ENCODE results near the gene NEURL2. TPM values are rescaled to one million over a fixed set of nuclear protein-coding genes. Genes with fewer than 3 reads are reported as not detected.

NEURL2 gene
- total RNA-seq, 1 donor from 2014 or later, result 0.24 TPM

DNA sequence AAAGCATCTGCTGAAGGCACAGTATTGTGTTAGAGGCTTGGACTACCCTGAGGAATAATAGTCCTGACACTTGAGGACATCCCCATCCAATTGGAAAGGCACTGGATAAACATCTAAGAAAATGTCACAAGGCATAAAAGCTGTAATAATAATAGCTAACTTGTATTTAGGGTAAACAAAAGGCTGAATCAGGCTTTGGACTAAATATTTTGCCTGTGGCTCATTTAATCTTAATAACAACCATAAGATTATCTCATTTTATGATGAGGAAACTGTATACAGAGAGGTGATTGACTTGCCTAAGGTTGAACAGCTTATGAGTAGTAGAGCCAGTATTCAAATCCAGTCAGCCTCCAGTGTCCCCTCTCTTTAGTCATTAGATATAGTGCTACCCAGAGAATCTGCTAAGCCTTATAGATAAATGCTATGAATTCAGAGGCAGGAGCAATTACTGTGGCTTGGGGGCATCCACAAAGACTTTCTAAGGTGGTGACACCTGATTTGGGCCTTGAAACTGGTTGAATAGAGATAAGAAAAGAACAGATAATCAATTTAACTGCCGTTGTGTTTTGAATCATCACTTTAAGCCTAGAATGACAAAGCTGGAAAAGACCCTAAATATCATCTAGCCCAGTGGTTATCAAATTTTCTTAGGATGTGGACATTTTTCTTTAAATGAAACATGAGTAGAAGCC lies 17.5 kb downstream of the NEURL2 start:
- Histone ChIP-seq H3K9me3 (ENCODE audit: low read depth) (no peaks in the 10 kb centered on the region), H3K79me2 (ENCODE audit: low read depth) (no peaks in the 10 kb centered on the region), H3K36me3 (no peaks in the 10 kb centered on the region), H3K27me3 (no peaks in the 10 kb centered on the region), H3K9ac (no peak overlapping the region), H4K20me1 (ENCODE audit: low read depth) (no peaks in the 10 kb centered on the region), H3F3A (ENCODE audit: low read depth) (no peaks in the 10 kb centered on the region), H3K4me3 (no peak overlapping the region), H2AFZ (replicated peaks) (no peak overlapping the region), H3K27ac (no peak overlapping the region), H3K4me1 (no peaks in the 10 kb centered on the region), H3K4me2 (no peak overlapping the region)
- Mint-ChIP-seq H3K27me3 (ENCODE audit: insufficient read depth, low read depth) (no peaks in the 10 kb centered on the region), H3K27ac (peak overlapping the region; percentile 46), H3K9me3 (no peaks in the 10 kb centered on the region), H3K4me1 (no peaks in the 10 kb centered on the region), H3K36me3 (no peaks in the 10 kb centered on the region), H3K4me3 (no peak overlapping the region)
- TF ChIP-seq EZH2 (IDR thresholded peaks at IDR 0.05), result no peak
- TF ChIP-seq EZH2phosphoT487 (IDR thresholded peaks at IDR 0.05), result no peak
- TF ChIP-seq, protein P1, sequence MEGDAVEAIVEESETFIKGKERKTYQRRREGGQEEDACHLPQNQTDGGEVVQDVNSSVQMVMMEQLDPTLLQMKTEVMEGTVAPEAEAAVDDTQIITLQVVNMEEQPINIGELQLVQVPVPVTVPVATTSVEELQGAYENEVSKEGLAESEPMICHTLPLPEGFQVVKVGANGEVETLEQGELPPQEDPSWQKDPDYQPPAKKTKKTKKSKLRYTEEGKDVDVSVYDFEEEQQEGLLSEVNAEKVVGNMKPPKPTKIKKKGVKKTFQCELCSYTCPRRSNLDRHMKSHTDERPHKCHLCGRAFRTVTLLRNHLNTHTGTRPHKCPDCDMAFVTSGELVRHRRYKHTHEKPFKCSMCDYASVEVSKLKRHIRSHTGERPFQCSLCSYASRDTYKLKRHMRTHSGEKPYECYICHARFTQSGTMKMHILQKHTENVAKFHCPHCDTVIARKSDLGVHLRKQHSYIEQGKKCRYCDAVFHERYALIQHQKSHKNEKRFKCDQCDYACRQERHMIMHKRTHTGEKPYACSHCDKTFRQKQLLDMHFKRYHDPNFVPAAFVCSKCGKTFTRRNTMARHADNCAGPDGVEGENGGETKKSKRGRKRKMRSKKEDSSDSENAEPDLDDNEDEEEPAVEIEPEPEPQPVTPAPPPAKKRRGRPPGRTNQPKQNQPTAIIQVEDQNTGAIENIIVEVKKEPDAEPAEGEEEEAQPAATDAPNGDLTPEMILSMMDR (IDR thresholded peaks at IDR 0.05), result no peak
- no peak for DNase-seq (ENCODE audit: low spot score)

DNA sequence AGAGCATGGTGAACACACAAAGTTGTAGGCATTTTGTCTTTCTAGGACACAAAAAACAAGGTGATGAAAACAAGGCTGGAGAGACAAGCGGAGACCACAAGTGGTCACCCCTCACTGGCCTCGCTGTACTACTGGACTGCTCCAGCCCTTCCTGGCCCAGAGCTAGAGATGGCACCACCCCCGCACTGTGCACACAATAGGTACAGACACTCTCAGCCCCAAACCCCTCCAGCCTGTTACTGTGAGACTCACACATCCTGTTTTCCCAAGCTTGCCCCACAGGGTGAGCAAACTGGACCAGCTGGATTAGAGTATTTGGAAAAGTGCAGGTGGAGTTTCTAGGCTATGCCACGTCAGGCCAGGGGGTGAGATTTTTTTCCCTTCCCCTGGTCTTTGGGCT lies 18.4 kb downstream of the NEURL2 start:
- Histone ChIP-seq H2AFZ (replicated peaks) (no peak overlapping the region), H3K27me3 (no peaks in the 10 kb centered on the region), H3K79me2 (ENCODE audit: low read depth) (no peaks in the 10 kb centered on the region), H3K4me3 (no peak overlapping the region), H4K20me1 (ENCODE audit: low read depth) (no peaks in the 10 kb centered on the region), H3K9me3 (ENCODE audit: low read depth) (no peaks in the 10 kb centered on the region), H3K4me2 (no peak overlapping the region), H3K27ac (no peak overlapping the region), H3K4me1 (no peaks in the 10 kb centered on the region), H3K9ac (no peak overlapping the region), H3K36me3 (no peaks in the 10 kb centered on the region), H3F3A (ENCODE audit: low read depth) (no peaks in the 10 kb centered on the region)
- Mint-ChIP-seq H3K27me3 (ENCODE audit: insufficient read depth, low read depth) (no peaks in the 10 kb centered on the region), H3K4me3 (no peak overlapping the region), H3K4me1 (no peaks in the 10 kb centered on the region), H3K9me3 (no peaks in the 10 kb centered on the region), H3K36me3 (no peaks in the 10 kb centered on the region), H3K27ac (no peak overlapping the region)
- TF ChIP-seq, protein P1 (IDR thresholded peaks at IDR 0.05), result no peak
- TF ChIP-seq EZH2 (IDR thresholded peaks at IDR 0.05) (no peak), EZH2phosphoT487 (IDR thresholded peaks at IDR 0.05) (no peak)
- DNase-seq (ENCODE audit: low spot score), result no peak

DNA sequence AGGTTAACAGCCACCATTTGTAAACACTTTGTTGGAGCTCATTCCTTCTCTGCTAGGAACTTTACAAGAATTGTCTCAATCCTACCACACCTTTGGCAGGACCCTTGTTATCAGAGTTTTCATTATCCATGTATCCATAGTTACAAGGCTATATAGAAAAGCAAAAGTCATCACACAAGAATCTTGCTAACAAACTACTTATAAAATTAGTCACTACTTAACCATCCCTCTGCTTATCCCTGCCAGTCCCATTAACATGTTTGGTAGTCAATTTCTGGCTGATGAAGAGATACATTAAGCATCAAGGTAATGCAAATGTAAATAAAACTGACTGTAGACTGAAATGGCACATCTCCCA lies 23.2 kb downstream of the NEURL2 start:
- Histone ChIP-seq H3K4me1 (no peaks in the 10 kb centered on the region), H3K27ac (no peak overlapping the region), H3K4me2 (no peak overlapping the region), H3F3A (ENCODE audit: low read depth) (no peaks in the 10 kb centered on the region), H3K36me3 (no peaks in the 10 kb centered on the region), H4K20me1 (ENCODE audit: low read depth) (no peaks in the 10 kb centered on the region), H2AFZ (replicated peaks) (no peak overlapping the region), H3K4me3 (no peak overlapping the region), H3K9ac (no peak overlapping the region), H3K79me2 (ENCODE audit: low read depth) (no peaks in the 10 kb centered on the region), H3K27me3 (no peaks in the 10 kb centered on the region), H3K9me3 (ENCODE audit: low read depth) (no peaks in the 10 kb centered on the region)
- TF ChIP-seq, protein P1 (IDR thresholded peaks at IDR 0.05), result no peak
- no peak for TF ChIP-seq EZH2 (IDR thresholded peaks at IDR 0.05)
- no peak for TF ChIP-seq EZH2phosphoT487 (IDR thresholded peaks at IDR 0.05)
- H3K4me3 Mint-ChIP-seq, result no peak overlapping the region
- H3K4me1 Mint-ChIP-seq, result no peaks in the 10 kb centered on the region
- H3K27me3 Mint-ChIP-seq (ENCODE audit: insufficient read depth, low read depth), result no peaks in the 10 kb centered on the region
- DNase-seq (ENCODE audit: low spot score), result no peak
- H3K27ac Mint-ChIP-seq, result no peak overlapping the region
- H3K9me3 Mint-ChIP-seq, result no peaks in the 10 kb centered on the region
- H3K36me3 Mint-ChIP-seq, result no peaks in the 10 kb centered on the region
